ENCODE results near the gene SAFB. TPM values are rescaled to one million over a fixed set of nuclear protein-coding genes. Genes with fewer than 3 reads are reported as not detected.

The SAFB gene
- total and polyA plus RNA-seq, 2 of the 13 experiments (the other 11 are each of a cell fraction or from before 2014, with no cell fraction given) = 21.0 to 28.4 TPM

GRCh38 chr19:5594521-5594950 is 28.3 kb upstream of the SAFB start (continued):
- no peak for TF ChIP-seq ZFP41 (CRISPR knock-in tag; IDR thresholded peaks at IDR 0.05; ENCODE audit: borderline replicate concordance)
- TF ChIP-seq ATF7-NPFF (CRISPR knock-in tag; IDR thresholded peaks at IDR 0.05; ENCODE audit: low read depth) = no peak
- no peak for TF ChIP-seq FOXP1 (IDR thresholded peaks at IDR 0.05)
- no peak for TF ChIP-seq FOXP1 (CRISPR knock-in tag; IDR thresholded peaks at IDR 0.05)
- TF ChIP-seq MXI1 (IDR thresholded peaks at IDR 0.05; ENCODE audit: borderline replicate concordance, low read depth, low read length) = peak; percentile 61; the same call in 1 of the 3 replicates
- peak; percentile 84 for TF ChIP-seq SAP130 (CRISPR knock-in tag; IDR thresholded peaks at IDR 0.05; ENCODE audit: low read depth)
- no peak for TF ChIP-seq PHB2 (IDR thresholded peaks at IDR 0.05; ENCODE audit: partially characterized antibody)
- no peak for TF ChIP-seq ZNF18 (CRISPR knock-in tag; IDR thresholded peaks at IDR 0.05; ENCODE audit: insufficient replicate concordance)
- TF ChIP-seq MAFK (conservative IDR thresholded peaks at IDR 0.05 in 1 of 2, IDR thresholded peaks at IDR 0.05 in 1 of 2; ENCODE audit: low read length in 2 of 2) = no peak
- peak; percentile 30; the same call in 1 of the 2 replicates for TF ChIP-seq SP5 (CRISPR knock-in tag; IDR thresholded peaks at IDR 0.05; ENCODE audit: borderline replicate concordance, low read depth)
- peak; percentile 85 for TF ChIP-seq ARID5B (CRISPR knock-in tag; IDR thresholded peaks at IDR 0.05)
- TF ChIP-seq RFXAP (CRISPR knock-in tag; IDR thresholded peaks at IDR 0.05; ENCODE audit: borderline replicate concordance) = peak; percentile 56; the same call in 1 of the 2 replicates
- TF ChIP-seq ARID4A (CRISPR knock-in tag; IDR thresholded peaks at IDR 0.05; ENCODE audit: borderline replicate concordance) = peak; percentile 66; the same call in 1 of the 2 replicates
- TF ChIP-seq ZNF572 (CRISPR knock-in tag; IDR thresholded peaks at IDR 0.05) = no peak
- TF ChIP-seq ZBTB43 (CRISPR knock-in tag; conservative IDR thresholded peaks at IDR 0.05) = no peak
- peak; percentile 85 to 89 for TF ChIP-seq NR2F1 (CRISPR knock-in tag; IDR thresholded peaks at IDR 0.05)
- TF ChIP-seq NR1H2 (CRISPR knock-in tag; IDR thresholded peaks at IDR 0.05; ENCODE audit: borderline replicate concordance, low read depth) = no peak
- TF ChIP-seq KMT2A (CRISPR knock-in tag; IDR thresholded peaks at IDR 0.05) = 0 out of 2 replicates have a peak, but pooled peaks have one; percentile 60
- TF ChIP-seq SIN3B (IDR thresholded peaks at IDR 0.05; ENCODE audit: low read length) = no peak
- TF ChIP-seq SALL1 (CRISPR knock-in tag; IDR thresholded peaks at IDR 0.05) = peak; percentile 82
